GM13976 (cell line): ENCODE results near the gene SLC6A19.

Source experiments
- DNase-seq: peaks from one replicate; pipeline ENCODE4 v3.0.0; 2012; ENCODE audit warnings: low spot score
- in situ Hi-C: fragments of 300-500 bp; cut with MboI; formaldehyde crosslinking; loops from one replicate; pipeline ENCODE4 v1.12.0; 2022; ENCODE audit warnings: low sequenced_read_pairs, mixed read lengths, inconsistent platforms; ENCODE audit not compliant: unreplicated experiment
- TF ChIP-seq, protein P1 (sequence below): IDR thresholded peaks from 2 replicates; pipeline ENCODE4 v1.5.1; 2012; ENCODE audit warnings: borderline replicate concordance, mild to moderate bottlenecking; ENCODE audit not compliant: insufficient read depth; ENCODE audit errors: extremely low read depth, missing control alignments, control extremely low read depth

SLC6A19 gene

DNA sequence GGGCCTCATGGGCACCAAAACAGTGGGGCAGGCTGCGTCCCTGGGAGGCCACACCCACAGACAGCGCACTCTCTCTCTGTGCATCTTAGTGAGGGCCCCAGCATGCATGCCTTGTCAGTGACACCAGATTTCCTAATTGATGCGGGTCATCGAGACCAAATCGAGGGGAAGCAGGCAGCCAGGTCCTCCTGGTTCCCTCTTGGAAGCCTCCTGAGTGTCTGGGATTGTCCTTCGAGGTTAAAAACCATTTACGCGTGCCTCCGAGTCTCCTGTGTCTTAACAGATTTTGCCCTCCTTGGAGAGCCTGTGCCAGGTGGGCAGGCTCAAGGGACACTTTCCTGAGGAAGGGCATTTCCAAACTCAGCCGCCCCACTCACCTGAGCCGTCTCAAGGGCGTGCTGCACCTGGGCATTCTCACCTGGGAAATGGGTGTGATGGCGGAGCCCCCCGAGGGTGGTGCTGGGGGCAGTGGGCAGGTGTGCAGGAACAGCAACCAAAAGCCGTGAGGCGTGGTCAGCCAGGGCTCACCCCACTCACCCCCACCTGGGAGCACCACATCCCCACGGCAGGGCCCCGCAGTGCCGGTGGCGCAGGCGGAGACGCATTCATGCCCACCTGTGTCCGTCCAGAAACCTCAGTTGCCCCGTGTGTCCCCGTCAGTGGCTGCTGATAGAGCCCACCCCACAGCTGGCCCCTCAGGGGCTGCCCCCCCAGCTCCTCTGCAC is 2.7 kb downstream of the SLC6A19 start:
- DNase-seq, result no peak
- TF ChIP-seq, protein P1, sequence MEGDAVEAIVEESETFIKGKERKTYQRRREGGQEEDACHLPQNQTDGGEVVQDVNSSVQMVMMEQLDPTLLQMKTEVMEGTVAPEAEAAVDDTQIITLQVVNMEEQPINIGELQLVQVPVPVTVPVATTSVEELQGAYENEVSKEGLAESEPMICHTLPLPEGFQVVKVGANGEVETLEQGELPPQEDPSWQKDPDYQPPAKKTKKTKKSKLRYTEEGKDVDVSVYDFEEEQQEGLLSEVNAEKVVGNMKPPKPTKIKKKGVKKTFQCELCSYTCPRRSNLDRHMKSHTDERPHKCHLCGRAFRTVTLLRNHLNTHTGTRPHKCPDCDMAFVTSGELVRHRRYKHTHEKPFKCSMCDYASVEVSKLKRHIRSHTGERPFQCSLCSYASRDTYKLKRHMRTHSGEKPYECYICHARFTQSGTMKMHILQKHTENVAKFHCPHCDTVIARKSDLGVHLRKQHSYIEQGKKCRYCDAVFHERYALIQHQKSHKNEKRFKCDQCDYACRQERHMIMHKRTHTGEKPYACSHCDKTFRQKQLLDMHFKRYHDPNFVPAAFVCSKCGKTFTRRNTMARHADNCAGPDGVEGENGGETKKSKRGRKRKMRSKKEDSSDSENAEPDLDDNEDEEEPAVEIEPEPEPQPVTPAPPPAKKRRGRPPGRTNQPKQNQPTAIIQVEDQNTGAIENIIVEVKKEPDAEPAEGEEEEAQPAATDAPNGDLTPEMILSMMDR, result no peak
- in situ Hi-C loops, result no loop called here

DNA sequence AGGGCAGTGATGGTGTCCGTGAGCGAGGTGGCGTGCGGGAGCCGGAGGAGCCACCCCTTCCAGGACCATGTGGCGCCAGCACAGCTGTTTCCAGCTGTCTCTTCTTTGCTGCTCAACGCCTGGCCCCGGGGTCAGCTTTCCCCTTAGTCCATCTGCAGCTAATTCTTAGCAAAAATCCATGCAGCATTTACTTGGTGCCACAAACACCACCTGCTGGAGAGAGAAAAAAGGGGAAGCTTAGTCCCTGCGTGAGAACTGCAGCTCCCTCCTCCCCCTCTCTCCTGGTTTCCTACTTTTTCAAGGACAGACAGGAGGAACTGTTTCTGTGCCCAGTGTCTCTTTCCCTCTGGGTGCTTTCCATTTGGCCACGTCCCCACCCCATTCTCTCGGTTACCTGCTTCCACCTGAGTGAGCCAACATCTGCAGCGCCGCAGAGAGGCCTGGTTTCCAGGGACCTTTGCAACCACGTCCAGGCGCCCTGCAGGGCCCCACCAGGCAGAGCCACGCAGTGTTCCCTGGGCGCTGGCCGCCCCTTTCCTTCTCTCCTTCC is 3.4 kb downstream of the SLC6A19 start:
- in situ Hi-C loops, result no loop called here
- TF ChIP-seq, protein P1, result no peak
- DNase-seq, result no peak

DNA sequence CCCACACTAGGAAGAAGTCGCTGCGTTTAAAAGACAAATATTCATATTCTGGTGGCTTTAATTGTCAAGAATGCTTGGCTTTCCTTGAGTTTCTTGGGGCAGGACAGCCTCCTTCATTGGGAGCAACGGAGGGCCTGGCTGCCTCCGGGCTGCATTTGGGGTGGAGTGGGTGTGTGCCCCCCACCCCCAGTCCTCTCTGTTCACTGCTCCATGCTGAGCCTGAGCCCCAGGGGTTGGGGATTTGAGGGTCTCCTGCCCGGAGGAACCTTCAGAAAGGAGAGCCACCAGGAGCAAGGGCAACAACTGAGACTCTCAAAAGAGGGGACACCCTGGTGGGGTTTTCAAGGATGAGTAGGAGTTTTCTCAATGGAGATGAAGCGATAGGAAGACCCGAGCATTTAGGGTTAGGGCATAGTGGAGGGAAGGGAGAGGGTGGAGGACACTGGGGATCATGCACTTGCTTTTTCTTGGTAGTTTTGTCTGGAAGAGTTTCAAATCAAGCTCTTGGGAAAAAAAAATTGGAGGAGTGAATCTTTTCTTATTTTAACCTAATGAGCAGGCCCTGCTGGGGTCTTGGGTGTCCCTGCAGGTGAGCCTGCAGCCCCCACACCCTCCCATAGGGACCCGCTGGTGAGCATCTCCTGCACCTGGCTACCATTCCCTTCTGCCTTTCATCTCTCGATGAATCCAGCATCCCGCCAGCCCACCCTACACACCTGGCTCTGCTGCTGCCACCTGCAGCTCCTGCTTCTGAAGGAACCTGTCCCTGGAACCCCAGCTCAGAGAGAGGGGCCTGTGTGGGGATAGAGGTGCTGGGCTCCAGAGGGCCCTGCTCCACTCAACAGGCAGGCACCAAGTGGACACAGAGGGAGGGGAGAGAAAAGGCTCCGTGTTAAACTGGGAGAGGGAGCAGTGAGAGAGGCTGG is 4.1 kb downstream of the SLC6A19 start:
- TF ChIP-seq, protein P1, result no peak
- no peak for DNase-seq
- in situ Hi-C loops, result no loop called here

DNA sequence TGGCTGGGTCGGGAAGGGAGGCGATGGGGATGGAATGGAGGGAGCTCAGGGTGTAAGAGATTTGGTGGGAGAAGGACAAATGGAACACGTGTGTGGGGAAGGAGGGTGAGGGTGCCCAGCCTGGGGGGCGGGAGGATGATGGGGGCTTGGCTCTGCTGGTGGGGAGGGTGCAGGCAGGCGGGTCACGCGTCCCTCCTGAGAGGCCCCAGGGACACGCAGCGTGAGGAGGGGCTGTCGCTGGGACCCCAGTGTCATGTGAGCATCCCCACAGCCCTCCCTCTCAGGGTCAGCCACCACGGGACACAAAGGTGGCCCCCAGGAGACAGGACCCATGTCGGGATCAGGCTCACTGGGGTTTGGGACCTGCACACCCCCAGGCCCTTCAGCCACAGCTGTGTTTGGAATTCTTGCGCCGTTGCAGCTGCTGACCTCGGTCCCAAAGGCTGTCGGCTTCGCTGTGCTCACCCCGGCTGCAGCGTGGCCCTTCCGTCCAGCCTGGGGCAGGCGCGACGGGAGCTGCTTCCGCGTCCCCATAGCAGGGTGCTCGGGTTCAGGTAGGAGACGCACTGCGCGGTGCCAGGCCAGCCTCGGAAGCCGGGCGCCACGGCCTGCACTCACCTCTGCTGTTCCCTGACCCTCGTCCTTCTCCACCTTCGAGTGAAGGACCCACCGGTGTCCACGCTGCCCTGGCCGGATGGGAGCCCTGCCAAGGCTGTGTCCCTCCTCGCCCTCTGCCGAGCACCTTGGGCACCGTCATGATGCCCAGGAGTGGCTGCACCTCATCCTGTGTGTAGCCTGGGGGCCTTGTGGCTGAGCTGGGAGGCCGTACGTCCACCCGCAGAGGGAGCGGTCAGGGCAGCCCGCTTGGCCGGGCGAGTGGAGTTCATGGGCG is 5.4 kb downstream of the SLC6A19 start:
- in situ Hi-C loops, result no loop called here
- TF ChIP-seq, protein P1, result no peak
- no peak for DNase-seq

DNA sequence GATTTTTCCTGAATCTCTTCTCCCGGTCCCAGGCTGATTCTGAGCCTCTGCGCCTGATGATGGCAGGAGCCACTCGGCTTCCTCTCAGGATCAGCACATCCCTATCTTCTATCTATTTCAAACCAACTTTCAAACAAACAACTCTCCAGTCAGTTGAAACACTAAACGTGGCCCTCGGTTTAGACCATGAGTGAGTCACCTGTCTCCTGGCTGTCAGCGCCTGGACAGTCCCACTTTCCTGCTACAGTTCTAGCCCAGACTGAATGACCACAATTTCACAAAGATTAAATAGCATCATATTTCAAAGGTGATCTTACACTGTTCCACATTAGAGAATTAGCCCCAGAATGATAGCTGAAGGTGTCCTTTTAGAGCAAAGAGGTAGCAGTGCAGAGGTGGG is 6.2 kb downstream of the SLC6A19 start:
- no peak for DNase-seq
- TF ChIP-seq, protein P1, result no peak
- in situ Hi-C loops, result no loop called here

DNA sequence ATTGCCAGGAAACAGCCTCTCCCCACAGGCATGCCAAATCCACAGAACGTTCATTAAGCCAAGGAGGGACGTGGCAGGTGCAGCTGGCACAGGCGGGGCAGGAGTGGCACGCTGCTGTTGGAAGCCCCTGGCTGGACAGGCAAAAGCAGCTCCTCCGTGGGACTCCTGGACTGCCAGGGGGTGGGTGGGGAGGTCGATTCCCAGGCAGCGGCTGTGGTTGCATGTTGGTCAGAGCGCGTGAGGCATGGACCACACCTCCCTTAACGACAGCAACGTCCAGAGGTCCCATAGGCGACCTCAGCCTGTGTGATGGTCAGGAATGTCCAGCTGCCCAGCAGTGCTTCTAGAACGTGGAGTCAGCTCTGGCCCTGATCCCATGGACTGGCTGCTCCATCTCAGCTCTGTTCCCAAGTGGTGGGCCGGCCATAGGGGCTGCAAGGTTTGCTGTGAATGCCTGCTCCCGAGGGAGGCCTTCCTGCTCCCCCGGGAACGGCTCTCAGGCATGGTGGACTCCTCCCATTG is 6.9 kb downstream of the SLC6A19 start:
- TF ChIP-seq, protein P1, result no peak
- in situ Hi-C loops, result no loop called here
- no peak for DNase-seq
